Cardiac fibroblast (primary cell): Measurements from ENCODE around the gene SDHD.
A peak's percentile ranks its signal among the peaks of the same experiment; 100 is the strongest.

Source experiments
- DNase-seq, 2 donors: peaks; one replicate each; pipeline versions ENCODE4 v3.0.0 to v3.0.0-alpha.2; 2010; ENCODE audit warnings: low read depth in 2 of 2
- H3K4me3 ChIP-seq, 2 donors: replicated peaks in 1 of 2; 1 replicate in 1 of 2; 2 replicates in 1 of 2; pipeline ENCODE4 v1.5.1; 2011; ENCODE audit warnings: low read depth in 2 of 2, low read length in 2 of 2, mild to moderate bottlenecking in 2 of 2, moderate library complexity in 1 of 2
- TF ChIP-seq, protein P1 (sequence below): IDR thresholded peaks from one replicate; pipeline ENCODE4 v1.5.1; 2011; ENCODE audit warnings: low read depth, mild to moderate bottlenecking, low read length, inconsistent platforms

Gene SDHD

DNA sequence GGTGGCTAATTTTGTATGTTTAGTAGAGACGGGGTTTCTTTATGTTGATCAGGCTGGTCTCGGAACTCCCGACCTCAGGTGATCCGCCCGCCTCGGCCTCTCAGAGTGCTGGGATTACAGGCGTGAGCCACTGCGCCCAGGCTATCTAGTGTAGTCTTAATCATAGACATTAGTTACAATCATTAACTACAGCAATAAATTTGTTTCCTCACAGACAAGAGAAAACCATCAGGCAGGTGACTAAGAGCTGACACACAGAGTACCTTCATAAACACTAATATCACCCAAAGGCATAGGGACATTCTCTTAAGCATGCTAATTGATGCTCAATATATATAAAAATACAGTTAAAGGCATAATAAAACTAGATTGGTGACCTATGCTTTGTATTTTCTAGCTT, 19.4 kb downstream of the SDHD start:
- no peak for DNase-seq
- no peak overlapping the region for H3K4me3 ChIP-seq
- TF ChIP-seq, protein P1, sequence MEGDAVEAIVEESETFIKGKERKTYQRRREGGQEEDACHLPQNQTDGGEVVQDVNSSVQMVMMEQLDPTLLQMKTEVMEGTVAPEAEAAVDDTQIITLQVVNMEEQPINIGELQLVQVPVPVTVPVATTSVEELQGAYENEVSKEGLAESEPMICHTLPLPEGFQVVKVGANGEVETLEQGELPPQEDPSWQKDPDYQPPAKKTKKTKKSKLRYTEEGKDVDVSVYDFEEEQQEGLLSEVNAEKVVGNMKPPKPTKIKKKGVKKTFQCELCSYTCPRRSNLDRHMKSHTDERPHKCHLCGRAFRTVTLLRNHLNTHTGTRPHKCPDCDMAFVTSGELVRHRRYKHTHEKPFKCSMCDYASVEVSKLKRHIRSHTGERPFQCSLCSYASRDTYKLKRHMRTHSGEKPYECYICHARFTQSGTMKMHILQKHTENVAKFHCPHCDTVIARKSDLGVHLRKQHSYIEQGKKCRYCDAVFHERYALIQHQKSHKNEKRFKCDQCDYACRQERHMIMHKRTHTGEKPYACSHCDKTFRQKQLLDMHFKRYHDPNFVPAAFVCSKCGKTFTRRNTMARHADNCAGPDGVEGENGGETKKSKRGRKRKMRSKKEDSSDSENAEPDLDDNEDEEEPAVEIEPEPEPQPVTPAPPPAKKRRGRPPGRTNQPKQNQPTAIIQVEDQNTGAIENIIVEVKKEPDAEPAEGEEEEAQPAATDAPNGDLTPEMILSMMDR, result no peak

- no peak overlapping the region for H3K4me3 ChIP-seq
- peak; percentile 77 to 79 for DNase-seq
- TF ChIP-seq, protein P1, result peak; percentile 65
Observed at GRCh38 chr11:112113539-112114457, 27.1 kb downstream of the SDHD start.

GRCh38 chr11:112114460-112114859, 27.8 kb downstream of the SDHD start:
- DNase-seq, result no peak
- no peak overlapping the region for H3K4me3 ChIP-seq
- TF ChIP-seq, protein P1, result no peak

DNA sequence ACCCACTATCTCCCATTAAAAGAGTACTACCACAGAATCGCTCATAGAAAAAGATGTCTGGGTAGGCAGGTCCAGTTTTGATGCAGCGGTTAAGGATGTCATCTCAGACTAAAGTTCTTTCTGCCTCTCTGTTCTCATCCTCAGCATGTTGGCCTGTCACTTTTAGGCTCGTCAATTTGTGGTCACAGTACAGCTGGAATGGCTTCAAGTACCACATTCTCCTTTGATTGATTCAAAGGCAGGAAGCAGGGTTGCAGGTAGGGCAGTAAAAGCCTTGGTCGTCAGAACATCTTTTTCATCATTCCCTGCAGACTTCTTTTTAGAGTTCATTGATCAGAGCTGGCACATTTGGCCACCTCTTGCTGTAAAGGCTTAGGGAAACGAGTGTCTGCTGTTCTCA, 28.7 kb downstream of the SDHD start:
- H3K4me3 ChIP-seq, result no peak overlapping the region
- DNase-seq, result no peak
- TF ChIP-seq, protein P1, result no peak

DNA sequence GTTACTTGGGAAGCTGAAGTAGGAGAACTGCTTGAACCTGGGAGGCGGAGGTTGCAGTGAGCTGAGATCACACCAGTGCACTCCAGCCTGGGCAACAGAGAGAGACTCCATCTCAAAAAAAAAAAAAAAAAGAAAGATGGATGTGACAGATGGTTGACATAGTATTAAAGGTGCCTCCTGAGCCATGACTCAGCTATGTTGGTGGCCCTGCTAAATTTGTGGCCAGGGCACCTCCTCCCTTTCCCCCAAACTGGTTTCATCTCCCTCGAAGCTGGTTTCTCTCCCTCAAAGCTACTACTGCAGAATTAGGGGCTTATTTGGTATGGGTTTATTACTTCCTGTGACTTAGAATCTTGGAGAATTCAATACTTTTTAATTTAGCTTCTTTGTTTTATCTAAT, 31.5 kb downstream of the SDHD start:
- TF ChIP-seq, protein P1, result no peak
- no peak overlapping the region for H3K4me3 ChIP-seq
- no peak for DNase-seq

- DNase-seq, result no peak
- TF ChIP-seq, protein P1, result no peak
- no peak overlapping the region for H3K4me3 ChIP-seq
Observed at GRCh38 chr11:112121981-112122615, 35.4 kb downstream of the SDHD start.
